Measurements from ENCODE around the gene CDK16.

CDK16 gene

DNA sequence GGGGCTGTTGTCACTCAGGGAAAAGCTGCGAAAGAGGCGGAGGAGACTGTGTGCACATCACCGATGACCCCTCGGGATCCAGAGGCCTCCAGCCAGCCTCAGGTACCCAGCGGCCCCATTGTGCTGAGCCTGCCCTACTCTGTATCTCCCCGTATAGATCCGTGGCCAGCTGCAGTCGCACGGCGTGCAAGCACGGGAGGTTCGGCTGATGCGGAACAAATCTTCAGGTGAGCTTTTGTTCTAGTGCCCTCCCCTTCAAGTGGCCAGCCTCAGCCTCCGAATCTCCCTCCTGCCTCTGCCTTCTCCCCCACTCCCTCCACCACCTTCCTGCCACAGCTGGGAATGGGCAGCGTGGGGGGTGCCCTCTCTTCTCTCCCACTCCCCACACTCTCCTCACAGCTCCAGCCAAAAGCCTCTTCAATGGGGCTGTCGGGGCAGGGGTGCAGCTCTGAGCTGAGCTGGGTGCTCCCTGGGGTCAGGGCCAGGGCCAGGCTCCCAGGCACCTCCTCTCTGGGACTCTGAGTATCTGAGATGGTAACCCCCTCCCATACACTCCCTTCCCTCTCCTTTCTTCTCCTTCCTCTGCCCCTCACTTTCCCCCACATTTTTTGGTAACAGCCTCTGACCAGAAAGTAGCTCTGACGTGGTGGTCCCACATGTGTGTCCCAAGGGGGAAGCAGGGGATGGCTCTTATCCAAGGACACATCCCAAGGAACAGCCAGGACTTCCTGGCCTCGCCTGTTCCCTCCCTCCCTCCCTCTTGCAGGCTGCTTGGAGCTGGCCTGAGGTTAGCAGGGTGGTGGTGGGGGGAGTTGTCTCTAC, 45.3 kb upstream of the CDK16 start:
- TF ChIP-seq, protein P1, sequence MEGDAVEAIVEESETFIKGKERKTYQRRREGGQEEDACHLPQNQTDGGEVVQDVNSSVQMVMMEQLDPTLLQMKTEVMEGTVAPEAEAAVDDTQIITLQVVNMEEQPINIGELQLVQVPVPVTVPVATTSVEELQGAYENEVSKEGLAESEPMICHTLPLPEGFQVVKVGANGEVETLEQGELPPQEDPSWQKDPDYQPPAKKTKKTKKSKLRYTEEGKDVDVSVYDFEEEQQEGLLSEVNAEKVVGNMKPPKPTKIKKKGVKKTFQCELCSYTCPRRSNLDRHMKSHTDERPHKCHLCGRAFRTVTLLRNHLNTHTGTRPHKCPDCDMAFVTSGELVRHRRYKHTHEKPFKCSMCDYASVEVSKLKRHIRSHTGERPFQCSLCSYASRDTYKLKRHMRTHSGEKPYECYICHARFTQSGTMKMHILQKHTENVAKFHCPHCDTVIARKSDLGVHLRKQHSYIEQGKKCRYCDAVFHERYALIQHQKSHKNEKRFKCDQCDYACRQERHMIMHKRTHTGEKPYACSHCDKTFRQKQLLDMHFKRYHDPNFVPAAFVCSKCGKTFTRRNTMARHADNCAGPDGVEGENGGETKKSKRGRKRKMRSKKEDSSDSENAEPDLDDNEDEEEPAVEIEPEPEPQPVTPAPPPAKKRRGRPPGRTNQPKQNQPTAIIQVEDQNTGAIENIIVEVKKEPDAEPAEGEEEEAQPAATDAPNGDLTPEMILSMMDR (IDR thresholded peaks at IDR 0.05; ENCODE audit: low read depth, low read length), result no peak
- H3K4me3 ChIP-seq (ENCODE audit: low read depth, low read length), result no peak overlapping the region

DNA sequence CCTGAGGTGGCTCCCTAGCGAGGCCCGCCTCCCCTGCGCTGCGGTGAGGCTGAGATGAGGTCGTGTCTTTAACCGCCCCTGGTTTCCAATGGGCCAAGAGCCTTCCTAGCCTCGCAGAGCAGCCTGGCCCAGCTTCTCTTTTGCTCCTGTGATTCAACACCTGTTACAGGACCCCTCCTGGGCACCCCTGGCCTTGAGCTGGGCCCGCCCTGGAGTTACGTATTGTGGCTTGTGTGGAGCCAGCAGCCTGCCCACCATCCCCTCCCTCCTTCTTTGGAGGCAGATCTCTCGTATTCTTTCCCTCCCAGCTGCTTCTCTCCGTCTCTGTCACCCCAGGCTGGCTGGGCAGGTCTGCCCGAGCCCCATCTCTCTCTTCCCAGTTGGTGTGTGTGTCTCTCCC, 44.1 kb upstream of the CDK16 start:
- H3K4me3 ChIP-seq (ENCODE audit: low read depth, low read length), result no peak overlapping the region
- TF ChIP-seq, protein P1 (IDR thresholded peaks at IDR 0.05; ENCODE audit: low read depth, low read length), result no peak

DNA sequence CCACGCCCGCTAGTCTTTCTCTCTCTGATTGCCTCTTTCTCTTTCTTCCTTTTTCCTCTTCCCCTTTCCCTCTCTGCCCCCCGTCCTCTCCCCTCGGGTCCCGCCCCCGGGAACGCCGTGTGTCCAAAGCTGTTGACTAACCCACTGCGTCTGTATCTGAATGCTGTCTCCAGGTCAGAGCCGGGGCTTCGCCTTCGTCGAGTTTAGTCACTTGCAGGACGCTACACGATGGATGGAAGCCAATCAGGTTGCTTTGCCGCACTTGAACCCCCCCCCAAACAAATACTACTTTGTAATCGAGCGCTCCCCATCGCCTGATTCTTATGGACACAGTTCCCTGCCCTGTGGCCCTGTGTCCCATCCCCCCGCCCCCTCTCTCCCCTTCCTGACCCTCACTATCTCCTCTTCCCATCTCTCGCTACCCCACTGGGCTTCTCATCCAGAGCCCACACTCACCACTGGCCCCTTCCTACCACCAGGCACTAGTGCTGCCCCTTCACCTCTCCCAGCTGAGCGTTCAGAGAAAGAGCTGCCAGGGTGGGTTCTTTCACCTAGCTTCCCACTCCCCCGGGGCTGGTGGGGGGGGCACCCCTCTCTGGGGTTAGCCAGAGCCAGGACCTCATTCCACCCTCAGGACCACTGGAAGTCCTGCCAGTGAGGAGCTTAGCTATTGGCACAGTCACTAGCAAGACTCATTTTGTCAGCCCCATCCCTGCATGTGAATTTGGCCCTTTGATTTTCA, 43.5 kb upstream of the CDK16 start:
- TF ChIP-seq, protein P1 (IDR thresholded peaks at IDR 0.05; ENCODE audit: low read depth, low read length), result no peak
- H3K4me3 ChIP-seq (ENCODE audit: low read depth, low read length), result no peak overlapping the region

DNA sequence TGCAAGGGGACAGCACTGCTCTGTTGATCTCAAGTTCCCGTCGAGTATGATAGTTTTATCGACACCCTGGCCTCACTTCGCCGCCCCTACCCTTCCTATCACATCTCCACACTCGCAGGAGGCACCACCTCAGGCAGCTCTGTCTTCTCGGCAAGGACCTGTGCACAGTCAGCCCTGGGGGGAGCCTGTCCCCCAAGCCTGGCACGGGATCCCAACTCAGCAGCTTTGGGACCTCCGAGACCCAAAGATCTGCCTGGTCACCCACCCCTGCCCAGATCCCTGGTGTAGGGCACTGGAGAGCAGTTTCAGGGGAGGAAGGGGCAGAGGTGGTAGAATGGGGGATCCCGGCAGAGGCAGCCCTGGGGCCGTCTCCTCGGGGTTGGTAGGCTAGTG, 42.9 kb upstream of the CDK16 start:
- TF ChIP-seq, protein P1 (IDR thresholded peaks at IDR 0.05; ENCODE audit: low read depth, low read length), result no peak
- H3K4me3 ChIP-seq (ENCODE audit: low read depth, low read length), result no peak overlapping the region

DNA sequence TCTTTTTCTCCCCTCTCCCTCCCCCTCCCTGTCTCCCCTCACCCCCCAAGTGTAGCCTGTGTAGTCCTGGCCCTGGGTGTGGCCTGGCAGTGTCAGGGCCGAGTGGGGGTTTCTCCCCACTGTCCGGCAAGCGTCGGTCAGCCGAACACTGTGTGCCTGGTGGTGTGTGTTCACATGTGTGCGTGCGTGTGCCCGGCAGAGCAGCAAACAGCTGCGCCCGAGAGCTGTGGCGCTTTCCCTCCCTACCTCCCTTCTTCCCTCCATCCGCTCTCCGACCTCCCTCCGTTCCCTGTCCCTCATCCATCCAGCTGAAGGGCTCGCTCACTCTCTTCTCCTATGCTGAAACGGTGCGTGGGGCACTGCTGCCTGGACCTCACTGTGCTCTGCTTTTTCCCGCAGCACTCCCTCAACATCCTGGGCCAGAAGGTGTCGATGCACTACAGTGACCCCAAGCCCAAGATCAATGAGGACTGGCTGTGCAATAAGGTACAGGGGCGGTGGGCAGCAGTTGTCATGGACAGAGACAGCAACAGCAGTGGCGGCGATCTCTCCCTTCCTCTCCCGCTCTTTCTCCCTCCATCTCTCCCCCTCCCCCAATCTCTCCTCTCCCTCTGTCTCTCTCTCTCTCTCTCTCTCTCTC, 42.3 kb upstream of the CDK16 start:
- TF ChIP-seq, protein P1 (IDR thresholded peaks at IDR 0.05; ENCODE audit: low read depth, low read length), result no peak
- no peak overlapping the region for H3K4me3 ChIP-seq (ENCODE audit: low read depth, low read length)

DNA sequence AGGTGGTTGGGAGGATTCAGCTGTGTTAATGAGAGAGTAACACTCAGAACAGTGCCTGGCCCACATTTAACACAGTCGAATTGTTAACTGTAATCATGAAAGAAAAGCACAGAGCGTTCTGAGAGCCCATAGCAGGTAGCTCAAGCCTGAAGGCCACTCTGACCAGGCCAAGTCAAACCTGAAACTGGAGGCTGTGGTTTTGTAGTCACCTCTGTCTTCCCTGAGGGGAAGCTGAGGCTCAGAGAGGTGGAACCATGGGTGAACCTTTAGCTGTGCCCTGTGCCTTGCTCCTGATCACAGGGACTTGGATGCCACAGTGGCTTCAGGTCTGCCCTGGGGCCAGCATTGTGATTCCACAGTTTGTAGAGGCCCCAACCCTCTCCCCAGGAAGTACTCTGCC, 41.4 kb upstream of the CDK16 start:
- TF ChIP-seq, protein P1 (IDR thresholded peaks at IDR 0.05; ENCODE audit: low read depth, low read length), result no peak
- no peak overlapping the region for H3K4me3 ChIP-seq (ENCODE audit: low read depth, low read length)

DNA sequence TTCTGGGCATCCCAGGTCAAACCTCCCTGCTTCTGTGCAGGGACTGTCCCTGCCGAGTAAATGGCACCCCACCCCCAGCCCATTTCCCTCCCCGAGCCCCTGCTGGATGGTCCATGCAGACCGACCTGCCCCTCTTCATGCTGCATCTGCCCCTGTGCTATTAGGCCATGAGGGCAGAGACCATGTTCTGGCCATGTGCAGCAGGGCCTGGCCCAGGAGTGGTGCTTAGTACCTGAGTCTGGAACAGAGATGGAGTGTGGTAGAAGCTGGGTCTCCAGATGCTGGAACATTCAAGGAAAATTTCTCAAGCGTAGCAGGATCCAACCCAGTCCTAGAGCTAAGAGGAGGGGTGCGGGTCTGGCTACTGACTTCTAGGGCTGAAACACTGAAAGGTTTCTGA, 40.1 kb upstream of the CDK16 start:
- TF ChIP-seq, protein P1 (IDR thresholded peaks at IDR 0.05; ENCODE audit: low read depth, low read length), result no peak
- no peak overlapping the region for H3K4me3 ChIP-seq (ENCODE audit: low read depth, low read length)
